Right lung (tissue), 5 donors: ENCODE data around the gene ADA. TPM values are rescaled to one million over a fixed set of nuclear protein-coding genes. Genes with fewer than 3 reads are reported as not detected.
"Not testable (repeated sequence)": the region's sequence is repeated elsewhere in the genome, so short reads cannot be mapped to it uniquely, and the experiment has no call there.

Experiments used
- DNase-seq, 2 donors: peaks; one replicate each; pipeline ENCODE4 v3.0.0-alpha.2; 2013
- polyA plus RNA-seq, 5 donors: library from polyadenylated mRNA; unstranded; fragments of 120-200 nt; gene quantifications; one replicate each; pipeline versions ENCODE4 v1.2.1 to v1.2.3, GENCODE V29; 2013; ENCODE audit warnings: inconsistent platforms in 1 of 5, low replicate concordance in 1 of 5; ENCODE audit not compliant: insufficient read length in 5 of 5, insufficient read depth in 1 of 5

ADA gene
- polyA plus RNA-seq, 5 donors: 4.8 to 7.9 (median 5.8) TPM

GRCh38 chr20:44601236-44601671 is 50.2 kb downstream of the ADA start:
- DNase-seq: no peak

- no peak for DNase-seq
Observed at GRCh38 chr20:44600758-44601201, 50.7 kb downstream of the ADA start.

GRCh38 chr20:44600301-44600700 is 51.2 kb downstream of the ADA start:
- DNase-seq: no peak

- no peak for DNase-seq
Observed at GRCh38 chr20:44599715-44600114, 51.8 kb downstream of the ADA start.

GRCh38 chr20:44598423-44599305 is 52.8 kb downstream of the ADA start:
- DNase-seq: no peak

- DNase-seq: no peak
Observed at GRCh38 chr20:44597930-44598329, 53.6 kb downstream of the ADA start.

GRCh38 chr20:44597516-44597915 is 54.0 kb downstream of the ADA start:
- DNase-seq: no peak

- DNase-seq: no peak
Observed at GRCh38 chr20:44596876-44597275, 54.6 kb downstream of the ADA start.

- DNase-seq: no peak
Observed at GRCh38 chr20:44596010-44596409, 55.5 kb downstream of the ADA start.

- no peak for DNase-seq
Observed at GRCh38 chr20:44594730-44595129, 56.8 kb downstream of the ADA start.

- DNase-seq: no peak
Observed at GRCh38 chr20:44593751-44594150, 57.7 kb downstream of the ADA start.

- DNase-seq: no peak
Observed at GRCh38 chr20:44592366-44592765, 59.1 kb downstream of the ADA start.

GRCh38 chr20:44590980-44591778 is 60.3 kb downstream of the ADA start:
- DNase-seq: no peak

GRCh38 chr20:44589537-44589936 is 62.0 kb downstream of the ADA start:
- no peak for DNase-seq

- DNase-seq: not testable (repeated sequence)
Observed at GRCh38 chr20:44588321-44588720, 63.2 kb downstream of the ADA start.

- no peak for DNase-seq
Observed at GRCh38 chr20:44587035-44587980, 64.2 kb downstream of the ADA start.

- DNase-seq: no peak
Observed at GRCh38 chr20:44586289-44586911, 65.1 kb downstream of the ADA start.

GRCh38 chr20:44585057-44585963 is 66.2 kb downstream of the ADA start:
- DNase-seq: no peak

GRCh38 chr20:44584162-44584561 is 67.3 kb downstream of the ADA start:
- DNase-seq: no peak

- peak in 1 of 2 donors; percentile 29 for DNase-seq
Observed at GRCh38 chr20:44583157-44583556, 68.3 kb downstream of the ADA start.
